Measurements from ENCODE around the gene PGLYRP4. TPM values are rescaled to one million over a fixed set of nuclear protein-coding genes. Genes with fewer than 3 reads are reported as not detected.

The PGLYRP4 gene
- total and polyA plus RNA-seq, 2 donors (not counting 1 experiment from before 2014, with no cell fraction given): not detected

DNA sequence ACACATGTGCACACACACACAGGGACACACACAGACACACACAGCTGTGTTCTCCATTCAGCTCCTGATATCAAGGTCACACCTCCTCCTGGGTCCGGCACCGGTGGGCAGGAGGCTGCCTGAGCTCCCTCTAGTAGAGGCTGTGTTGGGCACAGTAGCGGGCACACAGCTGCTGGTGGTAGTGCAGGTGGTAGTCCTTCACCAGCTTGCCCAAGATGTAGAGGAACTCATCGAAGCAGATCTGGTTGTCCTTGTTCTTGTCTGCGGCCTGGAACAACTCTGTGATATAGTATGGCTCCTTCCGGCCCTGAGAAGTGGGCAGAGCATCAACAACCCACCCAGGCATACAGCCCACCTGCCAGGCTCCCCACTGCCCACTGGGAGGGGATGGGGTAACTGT, 47.8 kb upstream of the PGLYRP4 start:
- Histone ChIP-seq H3K4me2 (replicated peaks; ENCODE audit: low read depth, low read length, poor library complexity, severe bottlenecking) (no peak overlapping the region), H3K4me1 (ENCODE audit: control insufficient read depth in 2 of 2, insufficient read depth in 2 of 2, low read length in 2 of 2) (no peaks in the 10 kb centered on the region), H3K9me3 (ENCODE audit: control extremely low read depth in 1 of 3, control insufficient read depth in 2 of 3, insufficient read depth in 1 of 3, low read length in 2 of 3) (no peaks in the 10 kb centered on the region), H3K27ac (ENCODE audit: low read length in 2 of 2) (no peak overlapping the region), H3K36me3 (replicated peaks in 1 of 2; ENCODE audit: control extremely low read depth in 1 of 2, control insufficient read depth in 1 of 2, extremely low read depth in 1 of 2, insufficient read depth in 2 of 2, low read length in 1 of 2) (no peaks in the 10 kb centered on the region), H4K20me1 (ENCODE audit: control insufficient read depth, insufficient read depth, low read length, poor library complexity, severe bottlenecking) (no peaks in the 10 kb centered on the region), H3K79me2 (ENCODE audit: control insufficient read depth, insufficient read depth, low read length) (no peaks in the 10 kb centered on the region), H2AFZ (ENCODE audit: insufficient read depth, low read depth, low read length, poor library complexity, severe bottlenecking) (no peak overlapping the region), H3K9ac (ENCODE audit: low read length) (no peak overlapping the region), H3K4me3 (ENCODE audit: control extremely low read depth in 1 of 5, extremely low read depth in 1 of 5, insufficient read depth in 1 of 5, low read depth in 2 of 5, low read length in 4 of 5) (no peak overlapping the region), H3K27me3 (replicated peaks in 1 of 4; ENCODE audit: control extremely low read depth in 1 of 4, control insufficient read depth in 3 of 4, insufficient read depth in 4 of 4, low read length in 3 of 4) (peaks cover 0 to 4% (median 0%) of the 10 kb centered on the region in 4 experiments)
- ChIA-PET CTCF (no interaction called here), POLR2A (no interaction called here)
- Mint-ChIP-seq H3K27ac (no peak overlapping the region), H3K27me3 (peaks cover 44% of the 10 kb centered on the region), H3K4me3 (no peak overlapping the region), H3K4me1 (no peaks in the 10 kb centered on the region), H3K9me3 (ENCODE audit: insufficient read depth) (no peaks in the 10 kb centered on the region)
- TF ChIP-seq EZH2 (IDR thresholded peaks at IDR 0.05; ENCODE audit: borderline replicate concordance, insufficient read depth, low read depth, low read length, poor library complexity, severe bottlenecking): no peak
- TF ChIP-seq, protein P1, sequence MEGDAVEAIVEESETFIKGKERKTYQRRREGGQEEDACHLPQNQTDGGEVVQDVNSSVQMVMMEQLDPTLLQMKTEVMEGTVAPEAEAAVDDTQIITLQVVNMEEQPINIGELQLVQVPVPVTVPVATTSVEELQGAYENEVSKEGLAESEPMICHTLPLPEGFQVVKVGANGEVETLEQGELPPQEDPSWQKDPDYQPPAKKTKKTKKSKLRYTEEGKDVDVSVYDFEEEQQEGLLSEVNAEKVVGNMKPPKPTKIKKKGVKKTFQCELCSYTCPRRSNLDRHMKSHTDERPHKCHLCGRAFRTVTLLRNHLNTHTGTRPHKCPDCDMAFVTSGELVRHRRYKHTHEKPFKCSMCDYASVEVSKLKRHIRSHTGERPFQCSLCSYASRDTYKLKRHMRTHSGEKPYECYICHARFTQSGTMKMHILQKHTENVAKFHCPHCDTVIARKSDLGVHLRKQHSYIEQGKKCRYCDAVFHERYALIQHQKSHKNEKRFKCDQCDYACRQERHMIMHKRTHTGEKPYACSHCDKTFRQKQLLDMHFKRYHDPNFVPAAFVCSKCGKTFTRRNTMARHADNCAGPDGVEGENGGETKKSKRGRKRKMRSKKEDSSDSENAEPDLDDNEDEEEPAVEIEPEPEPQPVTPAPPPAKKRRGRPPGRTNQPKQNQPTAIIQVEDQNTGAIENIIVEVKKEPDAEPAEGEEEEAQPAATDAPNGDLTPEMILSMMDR (IDR thresholded peaks at IDR 0.05): no peak
- 80% methylated on average over 2 of the region's 6 CpGs for WGBS (ENCODE audit: insufficient coverage)
- DNase-seq (no peak), ATAC-seq (ENCODE audit: low read depth) (no peak)
- intact Hi-C loops (cut with micrococcal nuclease): no loop called here

DNA sequence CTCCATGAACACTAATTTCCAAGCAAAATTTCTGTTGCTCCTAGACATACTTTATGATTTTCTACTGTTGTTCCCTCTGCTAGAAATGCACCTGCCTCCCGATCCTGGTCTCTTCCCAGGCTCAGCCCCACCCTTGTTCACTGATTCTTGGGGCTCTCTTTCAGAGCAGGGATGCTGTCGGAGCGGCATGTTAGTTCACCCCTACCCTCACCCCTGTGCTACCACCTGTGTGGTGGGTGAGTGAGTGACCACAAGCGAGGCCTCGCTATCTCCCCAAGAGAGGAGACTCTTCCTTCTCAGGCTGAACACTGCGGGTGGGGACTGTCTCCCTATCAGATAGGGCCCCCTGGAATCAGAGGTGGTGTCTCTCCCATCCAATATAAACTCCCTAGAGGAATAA, 47.1 kb upstream of the PGLYRP4 start:
- Histone ChIP-seq H3K36me3 (replicated peaks in 1 of 2; ENCODE audit: control extremely low read depth in 1 of 2, control insufficient read depth in 1 of 2, extremely low read depth in 1 of 2, insufficient read depth in 2 of 2, low read length in 1 of 2) (no peaks in the 10 kb centered on the region), H3K4me1 (ENCODE audit: control insufficient read depth in 2 of 2, insufficient read depth in 2 of 2, low read length in 2 of 2) (no peaks in the 10 kb centered on the region), H3K27me3 (replicated peaks in 1 of 4; ENCODE audit: control extremely low read depth in 1 of 4, control insufficient read depth in 3 of 4, insufficient read depth in 4 of 4, low read length in 3 of 4) (peaks cover 0 to 4% (median 0%) of the 10 kb centered on the region in 4 experiments), H3K9me3 (ENCODE audit: control extremely low read depth in 1 of 3, control insufficient read depth in 2 of 3, insufficient read depth in 1 of 3, low read length in 2 of 3) (no peaks in the 10 kb centered on the region), H3K4me2 (replicated peaks; ENCODE audit: low read depth, low read length, poor library complexity, severe bottlenecking) (no peak overlapping the region), H3K79me2 (ENCODE audit: control insufficient read depth, insufficient read depth, low read length) (no peaks in the 10 kb centered on the region), H3K9ac (ENCODE audit: low read length) (no peak overlapping the region), H3K4me3 (ENCODE audit: control extremely low read depth in 1 of 5, extremely low read depth in 1 of 5, insufficient read depth in 1 of 5, low read depth in 2 of 5, low read length in 4 of 5) (no peak overlapping the region), H2AFZ (ENCODE audit: insufficient read depth, low read depth, low read length, poor library complexity, severe bottlenecking) (no peak overlapping the region), H4K20me1 (ENCODE audit: control insufficient read depth, insufficient read depth, low read length, poor library complexity, severe bottlenecking) (no peaks in the 10 kb centered on the region), H3K27ac (ENCODE audit: low read length in 2 of 2) (no peak overlapping the region)
- intact Hi-C loops (cut with micrococcal nuclease): no loop called here
- Mint-ChIP-seq H3K9me3 (ENCODE audit: insufficient read depth) (no peaks in the 10 kb centered on the region), H3K27ac (no peak overlapping the region), H3K4me1 (no peaks in the 10 kb centered on the region), H3K27me3 (peaks cover 41% of the 10 kb centered on the region), H3K4me3 (no peak overlapping the region)
- no peak for DNase-seq
- ATAC-seq (ENCODE audit: low read depth): no peak
- TF ChIP-seq EZH2 (IDR thresholded peaks at IDR 0.05; ENCODE audit: borderline replicate concordance, insufficient read depth, low read depth, low read length, poor library complexity, severe bottlenecking): no peak
- TF ChIP-seq, protein P1 (IDR thresholded peaks at IDR 0.05): no peak
- ChIA-PET POLR2A (no interaction called here), CTCF (no interaction called here)
- 79% methylated on average over 2 of the region's 6 CpGs for WGBS (ENCODE audit: insufficient coverage)

Data from B cell (primary cell).